H1 (cell line): Measurements from ENCODE around the gene WFDC1. TPM values are rescaled to one million over a fixed set of nuclear protein-coding genes. Genes with fewer than 3 reads are reported as not detected.

Experiments
- CTBP2 ChIP-seq: IDR thresholded peaks from 2 replicates; pipeline ENCODE4 v1.7.0; 2011; ENCODE audit warnings: borderline replicate concordance, mild to moderate bottlenecking, moderate library complexity, mixed read lengths, low read length; ENCODE audit not compliant: insufficient read depth, insufficient read length
- SRF ChIP-seq: IDR thresholded peaks from 2 replicates; pipeline ENCODE4 v1.6.1; 2011; ENCODE audit warnings: mild to moderate bottlenecking, low read depth, low read length, moderate library complexity
- polyA plus RNA-seq, 7 experiments: library from polyadenylated mRNA; depleted of rRNA in 3 of 7; stranded (reverse) in 5 of 7; unstranded in 2 of 7; fragments of >200 nt in 5 of 7; fragments of 200-250 nt in 2 of 7; gene quantifications; 1 replicate in 5 of 7; 2 replicates in 1 of 7; 4 replicates in 1 of 7; pipeline versions ENCODE4 v1.2.1 to v1.2.3, GENCODE V29; 2011 to 2013; ENCODE audit warnings: missing spikeins in 2 of 7, mixed read lengths in 2 of 7
- total RNA-seq: library from RNA; stranded (reverse); fragmentation: NEBNext Ultra II Directional; extraction: Animal tissue kit (Norgen Biotek cat#: 25700); gene quantifications from 2 replicates; pipeline ENCODE4 v1.2.1, GENCODE V29; 2021

WFDC1 gene
- total and polyA plus RNA-seq, 2 of the 8 experiments (the other 6 are each of a cell fraction or from before 2014, with no cell fraction given) = 0.70 to 1.1 TPM

DNA sequence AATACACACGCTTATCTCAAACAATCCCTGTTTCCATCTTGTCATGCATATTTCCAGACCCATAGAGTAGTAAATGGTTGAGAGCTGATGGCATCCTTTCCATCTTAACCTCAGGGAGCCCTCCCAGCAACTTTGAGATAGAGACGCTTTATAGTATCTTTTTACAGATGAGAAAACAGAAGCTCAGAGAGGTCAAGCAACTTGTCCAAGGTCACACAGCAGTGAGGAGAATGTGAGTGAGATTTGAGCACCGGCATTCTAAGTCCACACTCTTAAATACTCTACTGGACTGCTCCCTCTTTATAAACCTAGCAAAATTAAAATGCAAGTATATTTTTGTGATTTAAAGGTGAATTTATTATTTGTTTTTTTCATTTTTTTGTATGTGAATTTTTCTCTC lies 35.0 kb upstream of the WFDC1 start (continued):
- TF ChIP-seq CTBP2 (no peak), SRF (no peak)
